ENCODE results near the gene RCCD1.

- no peak for TF ChIP-seq CTCF (conservative IDR thresholded peaks at IDR 0.05)
- TF ChIP-seq EZH2 (IDR thresholded peaks at IDR 0.05; ENCODE audit: low read depth), result no peak
These were observed 12.1 kb upstream of the RCCD1 start for GRCh38 chr15:90942354-90943120.

Data from PC-9 (cell line).